Activated T-helper 2 cell treated with anti-CD3 and anti-CD28 coated beads, Interferon-gamma antibody, Interleukin-2, Interleukin-4, amounts not matched to agents 10 μg/mL and 5 μg/mL and 100 μg/mL, durations not matched to agents 14 hours and 24 hours and 36 hours (primary cell): ENCODE measurements around the gene ISL2. TPM values are rescaled to one million over a fixed set of nuclear protein-coding genes. Genes with fewer than 3 reads are reported as not detected.
"Not testable (repeated sequence)": the region's sequence is repeated elsewhere in the genome, so short reads cannot be mapped to it uniquely, and the experiment has no call there.

ENCODE experiments used
- DNase-seq: peaks from one replicate; pipeline ENCODE4 v3.0.0; 2021; ENCODE audit warnings: low spot score
- H3K27ac Mint-ChIP-seq: one replicate; pipeline ENCODE4 v1.8.0; 2021; ENCODE audit warnings: mixed read lengths
- H3K27me3 Mint-ChIP-seq: one replicate; pipeline ENCODE4 v1.8.0; 2021; ENCODE audit warnings: low read depth, mixed read lengths
- H3K36me3 Mint-ChIP-seq: one replicate; pipeline ENCODE4 v1.8.0; 2021; ENCODE audit warnings: low read depth, mixed read lengths
- H3K4me1 Mint-ChIP-seq: one replicate; pipeline ENCODE4 v1.8.0; 2021; ENCODE audit warnings: low read depth, mixed read lengths
- H3K4me3 Mint-ChIP-seq: one replicate; pipeline ENCODE4 v1.8.0; 2021; ENCODE audit warnings: low read depth, mild to moderate bottlenecking, moderate library complexity, mixed read lengths
- H3K9me3 Mint-ChIP-seq: one replicate; pipeline ENCODE4 v1.8.0; 2021; ENCODE audit warnings: mixed read lengths
- intact Hi-C: fragments of 100-400 bp; cut with micrococcal nuclease; formaldehyde crosslinking; loops from one replicate; pipeline ENCODE4 v1.15.1; 2023
- total RNA-seq: library from RNA; stranded (reverse); gene quantifications from 2 replicates; pipeline ENCODE4 v1.2.3, GENCODE V29; 2022

The ISL2 gene
- 1.4 and 1.8 TPM in 2 replicates for total RNA-seq

GRCh38 chr15:76336254-76337058 is at the start of gene ISL2:
Gene ISL2, plus strand, starts transcription at chr15:76336773. Its CDS starts 111 bp downstream, at chr15:76336884.
- Mint-ChIP-seq H3K4me1 (peaks cover 35% of the 10 kb centered on the region), H3K27ac (peak within 1 kb of the TSS; percentile 67), H3K4me3 (peak within 1 kb of the TSS; percentile 85), H3K9me3 (no peaks in the 10 kb centered on the region), H3K27me3 (peaks cover 52% of the 10 kb centered on the region), H3K36me3 (peaks cover 17% of the 10 kb centered on the region)
- intact Hi-C loops = loop anchor here (2.0 kb wide), 2 partner anchors 26 to 102 kb away; partner anchors contain the start of gene ETFA
- peak; percentile 74 for DNase-seq

GRCh38 chr15:76289582-76289981 is 47.0 kb upstream of the ISL2 start:
- H3K4me3 Mint-ChIP-seq = no peak overlapping the region
- no peaks in the 10 kb centered on the region for H3K27me3 Mint-ChIP-seq
- peaks cover 51% of the 10 kb centered on the region for H3K36me3 Mint-ChIP-seq
- intact Hi-C loops = no loop called here
- DNase-seq = no peak
- H3K4me1 Mint-ChIP-seq = peaks cover 22% of the 10 kb centered on the region
- no peaks in the 10 kb centered on the region for H3K9me3 Mint-ChIP-seq
- H3K27ac Mint-ChIP-seq = no peak overlapping the region

GRCh38 chr15:76293361-76293760 is 43.2 kb upstream of the ISL2 start:
- Mint-ChIP-seq H3K4me3 (no peak overlapping the region), H3K9me3 (no peaks in the 10 kb centered on the region), H3K4me1 (peaks cover 9% of the 10 kb centered on the region), H3K36me3 (peaks cover 25% of the 10 kb centered on the region), H3K27me3 (no peaks in the 10 kb centered on the region), H3K27ac (peak overlapping the region; percentile 38)
- DNase-seq = no peak
- intact Hi-C loops = no loop called here

GRCh38 chr15:76294463-76294862 is 42.1 kb upstream of the ISL2 start:
- peaks cover 24% of the 10 kb centered on the region for H3K36me3 Mint-ChIP-seq
- DNase-seq, H3K27me3 Mint-ChIP-seq, H3K4me1 Mint-ChIP-seq, H3K9me3 Mint-ChIP-seq, H3K27ac Mint-ChIP-seq, H3K4me3 Mint-ChIP-seq, intact Hi-C loops: not testable (repeated sequence)

DNA sequence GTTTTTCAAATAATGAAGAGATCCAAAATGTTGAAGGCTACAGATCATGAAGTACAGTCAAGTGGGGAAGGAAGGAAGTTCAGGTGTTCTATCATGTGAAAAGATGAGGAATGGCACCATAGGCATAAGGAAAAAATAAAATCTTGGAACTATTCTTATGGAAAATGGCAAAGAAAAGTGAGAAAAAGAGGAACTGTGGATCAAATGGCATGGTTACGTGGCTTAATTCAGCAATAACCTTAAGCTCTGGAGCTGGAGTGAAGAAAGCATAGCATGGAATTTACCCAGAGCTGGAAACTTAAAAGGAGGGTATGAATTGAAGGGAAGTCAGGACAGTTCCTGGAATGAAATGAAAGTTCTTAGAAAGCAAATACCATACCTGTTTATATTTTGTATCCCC is 39.7 kb upstream of the ISL2 start:
- Mint-ChIP-seq H3K4me3 (no peak overlapping the region), H3K36me3 (peaks cover 11% of the 10 kb centered on the region), H3K9me3 (no peaks in the 10 kb centered on the region), H3K27me3 (no peaks in the 10 kb centered on the region), H3K27ac (no peak overlapping the region), H3K4me1 (peaks cover 9% of the 10 kb centered on the region)
- intact Hi-C loops = no loop called here
- DNase-seq = no peak

DNA sequence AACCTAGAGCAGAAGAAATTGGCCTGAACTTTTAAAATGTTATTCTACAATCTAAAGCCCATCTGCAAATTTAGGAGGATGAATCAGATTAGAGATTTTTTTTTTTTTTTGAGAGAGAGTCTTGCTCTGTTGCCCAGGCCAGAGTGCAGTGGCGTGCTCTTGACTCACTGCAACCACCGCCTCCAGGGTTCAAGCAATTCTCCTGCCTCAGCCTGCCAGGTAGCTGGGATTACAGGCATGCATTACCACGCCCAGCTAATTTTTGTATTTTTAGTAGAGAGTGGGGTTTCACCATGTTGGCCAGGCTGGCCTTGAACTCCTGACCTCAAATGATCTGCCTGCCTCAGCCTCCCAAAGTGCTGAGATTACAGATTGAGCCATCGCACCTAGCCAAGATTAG is 38.6 kb upstream of the ISL2 start:
- H3K36me3 Mint-ChIP-seq, intact Hi-C loops, H3K4me1 Mint-ChIP-seq, H3K27me3 Mint-ChIP-seq, DNase-seq, H3K9me3 Mint-ChIP-seq, H3K27ac Mint-ChIP-seq, H3K4me3 Mint-ChIP-seq: not testable (repeated sequence)

GRCh38 chr15:76298986-76299385 is 37.6 kb upstream of the ISL2 start:
- peaks cover 6% of the 10 kb centered on the region for H3K36me3 Mint-ChIP-seq
- no peaks in the 10 kb centered on the region for H3K27me3 Mint-ChIP-seq
- H3K4me3 Mint-ChIP-seq = no peak overlapping the region
- intact Hi-C loops = no loop called here
- DNase-seq = no peak
- H3K9me3 Mint-ChIP-seq = no peaks in the 10 kb centered on the region
- no peak overlapping the region for H3K27ac Mint-ChIP-seq
- peaks cover 2% of the 10 kb centered on the region for H3K4me1 Mint-ChIP-seq

- no peak overlapping the region for H3K4me3 Mint-ChIP-seq
- DNase-seq = no peak
- no peak overlapping the region for H3K27ac Mint-ChIP-seq
- H3K27me3 Mint-ChIP-seq = no peaks in the 10 kb centered on the region
- H3K9me3 Mint-ChIP-seq = no peaks in the 10 kb centered on the region
- intact Hi-C loops = no loop called here
- peaks cover 11% of the 10 kb centered on the region for H3K36me3 Mint-ChIP-seq
- peaks cover 2% of the 10 kb centered on the region for H3K4me1 Mint-ChIP-seq
Observed at GRCh38 chr15:76299786-76300185, 36.8 kb upstream of the ISL2 start.

- Mint-ChIP-seq H3K36me3 (peaks cover 30% of the 10 kb centered on the region), H3K4me1 (peaks cover 12% of the 10 kb centered on the region), H3K27me3 (no peaks in the 10 kb centered on the region), H3K27ac (no peak overlapping the region), H3K4me3 (no peak overlapping the region), H3K9me3 (peaks cover 3% of the 10 kb centered on the region)
- DNase-seq = no peak
- intact Hi-C loops = no loop called here
Observed at GRCh38 chr15:76303909-76304308, 32.7 kb upstream of the ISL2 start.

DNA sequence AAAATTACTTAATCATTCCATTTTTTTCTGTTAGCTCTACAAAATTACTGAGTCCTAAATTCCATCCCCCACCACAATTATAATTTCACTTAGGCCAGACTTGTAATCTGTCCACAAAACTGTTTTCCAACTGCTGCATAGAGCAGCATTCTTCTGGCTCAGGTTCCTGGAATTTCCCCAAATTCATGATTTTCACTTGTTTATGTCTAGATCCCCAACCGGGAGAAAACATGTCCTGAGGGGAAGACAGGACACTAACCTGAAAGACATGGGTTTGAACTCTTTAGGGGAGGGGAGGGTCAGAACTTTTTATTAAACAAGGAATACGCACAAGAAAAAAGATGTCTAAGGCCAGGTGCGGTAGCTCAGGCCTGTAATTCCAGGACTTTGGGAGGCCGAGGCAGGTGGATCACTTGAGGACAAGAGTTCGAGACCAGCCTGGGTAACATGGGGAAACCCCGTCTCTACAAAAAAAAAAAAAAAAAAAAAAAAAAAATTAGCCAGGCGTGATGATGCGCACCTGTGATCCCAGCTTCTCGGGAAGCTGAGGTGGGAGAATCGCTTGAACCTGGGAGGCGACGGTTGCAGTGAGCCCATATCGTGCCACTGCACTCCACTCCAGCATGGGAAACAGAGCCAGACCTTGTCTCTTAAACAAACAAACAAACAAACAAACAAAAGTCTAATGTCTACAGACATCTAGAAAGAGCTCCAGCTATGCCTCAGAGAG is 26.8 kb upstream of the ISL2 start:
- Mint-ChIP-seq H3K4me1 (peaks cover 25% of the 10 kb centered on the region), H3K27ac (no peak overlapping the region), H3K36me3 (peaks cover 29% of the 10 kb centered on the region), H3K9me3 (peaks cover 3% of the 10 kb centered on the region), H3K27me3 (no peaks in the 10 kb centered on the region), H3K4me3 (peak overlapping the region; percentile 84)
- DNase-seq = no peak
- intact Hi-C loops = loop anchor here (2.0 kb wide), 1 partner anchor 27 kb away; the partner anchor contains the start of gene ISL2

DNA sequence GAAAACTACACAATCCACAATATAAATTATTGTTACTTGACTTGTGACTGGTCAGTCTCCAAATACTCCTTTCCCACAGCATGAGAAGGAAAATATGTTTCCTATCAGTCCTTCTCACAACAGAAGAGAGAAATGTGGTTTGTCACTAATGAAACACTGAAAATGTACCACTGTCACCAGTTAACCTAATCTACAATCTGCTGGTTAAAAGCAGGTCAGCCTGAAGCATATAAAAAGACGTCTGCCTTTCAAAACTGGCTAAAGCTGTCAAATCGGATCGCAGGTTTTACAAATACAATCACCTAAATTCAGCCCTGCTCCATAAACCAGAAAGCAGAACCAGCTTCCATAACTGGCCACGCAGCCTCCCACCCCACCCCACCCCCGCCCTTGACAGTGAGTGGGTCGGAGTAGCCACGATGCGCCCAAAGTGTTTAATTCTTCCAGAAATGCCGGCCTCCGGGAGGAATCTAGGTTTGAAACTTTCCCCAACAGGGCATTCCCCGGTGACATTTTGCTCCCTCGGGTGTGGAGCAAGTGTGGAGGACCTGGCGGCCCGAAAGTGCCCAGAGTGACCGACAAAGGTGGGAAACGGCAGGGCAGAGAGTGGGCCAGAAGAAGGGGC is 26.0 kb upstream of the ISL2 start:
- H3K9me3 Mint-ChIP-seq = no peaks in the 10 kb centered on the region
- peaks cover 24% of the 10 kb centered on the region for H3K36me3 Mint-ChIP-seq
- DNase-seq = no peak
- intact Hi-C loops = loop anchor here (2.0 kb wide), 1 partner anchor 26 kb away; the partner anchor contains the start of gene ISL2
- H3K4me3 Mint-ChIP-seq = peak overlapping the region; percentile 84
- H3K4me1 Mint-ChIP-seq = peaks cover 25% of the 10 kb centered on the region
- no peaks in the 10 kb centered on the region for H3K27me3 Mint-ChIP-seq
- H3K27ac Mint-ChIP-seq = peak overlapping the region; percentile 75

DNA sequence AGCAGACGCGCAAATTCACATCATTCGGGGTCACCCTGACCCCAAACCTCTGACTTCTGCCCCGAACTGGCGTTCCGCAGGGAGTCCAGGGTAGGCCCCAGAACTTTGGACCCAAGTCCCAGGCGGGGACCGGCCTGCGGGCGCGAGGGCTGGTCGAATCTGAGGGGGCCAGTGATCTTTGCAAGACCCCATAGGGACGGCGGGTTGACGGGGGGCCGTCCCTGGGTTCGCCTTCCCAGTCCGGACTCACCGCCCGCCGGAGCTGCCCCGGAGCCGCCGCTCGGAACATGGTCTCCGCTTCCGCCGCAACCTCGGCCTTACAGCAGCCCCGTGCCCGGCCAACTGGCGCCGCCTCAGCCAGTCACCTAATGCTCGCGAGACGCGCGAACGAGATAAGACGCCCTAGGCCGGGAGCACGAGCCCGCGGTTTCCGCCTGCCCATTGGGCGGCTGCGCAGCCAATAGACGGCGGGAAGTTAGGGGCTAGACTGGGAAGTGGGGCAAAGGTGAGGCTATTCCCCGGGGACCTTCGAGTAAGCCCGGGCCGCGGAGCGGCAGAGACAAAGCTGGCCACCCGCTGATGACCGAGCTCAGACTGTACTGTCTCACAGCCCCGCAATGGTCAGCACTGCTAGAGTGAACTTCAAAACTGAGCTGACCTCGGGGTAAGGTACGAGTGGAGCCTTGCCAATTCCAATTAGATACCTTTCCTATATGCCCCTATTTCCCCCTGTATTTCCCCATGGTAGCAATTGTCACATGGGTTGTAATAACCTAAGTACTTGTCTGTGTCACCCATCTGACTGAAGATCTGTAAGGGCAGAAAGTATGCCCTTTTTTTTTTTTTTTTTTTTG is 25.2 kb upstream of the ISL2 start, which contains the start of gene ETFA:
TSS of gene ETFA (minus strand) at position 370 of the 854 bp plus-strand sequence. CDS start at position 289, 81 bp downstream.
- H3K9me3 Mint-ChIP-seq = no peaks in the 10 kb centered on the region
- H3K27me3 Mint-ChIP-seq = no peaks in the 10 kb centered on the region
- peak; percentile 90 for DNase-seq
- H3K4me1 Mint-ChIP-seq = peaks cover 23% of the 10 kb centered on the region
- peak within 1 kb of the TSS; percentile 75 for H3K27ac Mint-ChIP-seq
- intact Hi-C loops = loop anchor here (2.0 kb wide), 1 partner anchor 25 kb away; the partner anchor contains the start of gene ISL2
- peak within 1 kb of the TSS; percentile 84 for H3K4me3 Mint-ChIP-seq
- peaks cover 22% of the 10 kb centered on the region for H3K36me3 Mint-ChIP-seq
